ENCODE results near the gene CX3CL1. TPM values are rescaled to one million over a fixed set of nuclear protein-coding genes. Genes with fewer than 3 reads are reported as not detected.

Gene CX3CL1
- total and polyA plus RNA-seq, 9 of the 15 experiments (the other 6 are each of a cell fraction or from before 2014, with no cell fraction given): 0.09 TPM; not detected in 8

- H3K4me2 ChIP-seq (ENCODE audit: insufficient read depth, low read length): no peak overlapping the region
- H3K4me1 ChIP-seq (replicated peaks in 1 of 2; ENCODE audit: control insufficient read depth in 2 of 2, insufficient read depth in 2 of 2, low read length in 2 of 2): no peaks in the 10 kb centered on the region
- in situ Hi-C loops (cut with MboI) (no loop called here), intact Hi-C loops (cut with micrococcal nuclease) (no loop called here)
- no peaks in the 10 kb centered on the region for H3K79me2 ChIP-seq (ENCODE audit: control insufficient read depth, insufficient read depth, low read length)
- DNase-seq (ENCODE audit: extremely low read depth in 1 of 4, low spot score in 3 of 4) (no peak), FAIRE-seq (no peak), ATAC-seq (no peak)
- H2AFZ ChIP-seq (ENCODE audit: low read depth, low read length): no peak overlapping the region
- no TSS peak for BruUV-seq (replicated peaks)
- no peak overlapping the region for H3K27ac ChIP-seq (ENCODE audit: extremely low read depth, low read depth, low read length)
- no peak overlapping the region for H3K4me3 ChIP-seq
- no peaks in the 10 kb centered on the region for H3K9me3 ChIP-seq (replicated peaks; ENCODE audit: control insufficient read depth, insufficient read depth, low read depth, low read length)
- H3K27me3 ChIP-seq (ENCODE audit: control insufficient read depth in 2 of 2, insufficient read depth in 2 of 2, low read length in 2 of 2): no peaks in the 10 kb centered on the region
- H3K36me3 ChIP-seq (ENCODE audit: control insufficient read depth, insufficient read depth, low read length): peaks cover 93% of the 10 kb centered on the region
- H3K9ac ChIP-seq (ENCODE audit: insufficient read depth in 1 of 2, low read depth in 2 of 2, low read length in 2 of 2): no peak overlapping the region
- H3K9me1 ChIP-seq (ENCODE audit: control insufficient read depth, insufficient read depth, low read length): no peaks in the 10 kb centered on the region
- WGBS (ENCODE audit: insufficient coverage, low coverage, missing lambda C conversion rate): 94% methylated on average over 3 of the region's 3 CpGs
- H4K20me1 ChIP-seq (replicated peaks; ENCODE audit: control insufficient read depth, insufficient read depth, low read length): no peaks in the 10 kb centered on the region
- ChIA-PET CTCF (ENCODE audit: low intra/inter-chr PET ratio) (no interaction called here), POLR2A (interaction anchor here (0.7 to 2.5 kb wide), 3 partner anchors 9 to 571 kb away, joined by 3 to 8 read pairs (median 8); no protein-coding TSS in a partner anchor)
- TF ChIP-seq SUPT5H (IDR thresholded peaks at IDR 0.05) (no peak), ZNF778 (CRISPR knock-in tag; IDR thresholded peaks at IDR 0.05) (no peak), PHTF2 (CRISPR knock-in tag; IDR thresholded peaks at IDR 0.05) (no peak), RFX5 (IDR thresholded peaks at IDR 0.05; ENCODE audit: low read depth, low read length) (no peak), DIDO1 (tag; IDR thresholded peaks at IDR 0.05; ENCODE audit: low read depth) (no peak), ETV5 (CRISPR knock-in tag; IDR thresholded peaks at IDR 0.05; ENCODE audit: low read depth) (no peak), RBM15 (IDR thresholded peaks at IDR 0.05; ENCODE audit: insufficient read depth, low read length) (no peak), CSDE1 (IDR thresholded peaks at IDR 0.05) (no peak), NRF1 (conservative IDR thresholded peaks at IDR 0.05 in 1 of 2, IDR thresholded peaks at IDR 0.05 in 1 of 2) (no peak), ADNP (tag; IDR thresholded peaks at IDR 0.05) (no peak), GTF2B (IDR thresholded peaks at IDR 0.05; ENCODE audit: extremely low read depth, insufficient read length) (no peak), POLR2H (tag; IDR thresholded peaks at IDR 0.05; ENCODE audit: low read depth) (no peak), ZNF644 (tag; IDR thresholded peaks at IDR 0.05; ENCODE audit: low read depth) (no peak), TCF3 (CRISPR knock-in tag; IDR thresholded peaks at IDR 0.05) (no peak), RERE (CRISPR knock-in tag; IDR thresholded peaks at IDR 0.05; ENCODE audit: borderline replicate concordance) (no peak), POLR3G (IDR thresholded peaks at IDR 0.05; ENCODE audit: extremely low read depth, insufficient read length, insufficient replicate concordance) (no peak)
- TF ChIP-seq, protein P1, sequence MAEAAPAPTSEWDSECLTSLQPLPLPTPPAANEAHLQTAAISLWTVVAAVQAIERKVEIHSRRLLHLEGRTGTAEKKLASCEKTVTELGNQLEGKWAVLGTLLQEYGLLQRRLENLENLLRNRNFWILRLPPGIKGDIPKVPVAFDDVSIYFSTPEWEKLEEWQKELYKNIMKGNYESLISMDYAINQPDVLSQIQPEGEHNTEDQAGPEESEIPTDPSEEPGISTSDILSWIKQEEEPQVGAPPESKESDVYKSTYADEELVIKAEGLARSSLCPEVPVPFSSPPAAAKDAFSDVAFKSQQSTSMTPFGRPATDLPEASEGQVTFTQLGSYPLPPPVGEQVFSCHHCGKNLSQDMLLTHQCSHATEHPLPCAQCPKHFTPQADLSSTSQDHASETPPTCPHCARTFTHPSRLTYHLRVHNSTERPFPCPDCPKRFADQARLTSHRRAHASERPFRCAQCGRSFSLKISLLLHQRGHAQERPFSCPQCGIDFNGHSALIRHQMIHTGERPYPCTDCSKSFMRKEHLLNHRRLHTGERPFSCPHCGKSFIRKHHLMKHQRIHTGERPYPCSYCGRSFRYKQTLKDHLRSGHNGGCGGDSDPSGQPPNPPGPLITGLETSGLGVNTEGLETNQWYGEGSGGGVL (CRISPR knock-in tag; IDR thresholded peaks at IDR 0.05): no peak
These were observed 60.7 kb downstream of the CX3CL1 start for GRCh38 chr16:57432989-57433388.

All from K562 (cell line).